Spleen (tissue), 11 donors: ENCODE results near the gene CDC42BPA. TPM values are rescaled to one million over a fixed set of nuclear protein-coding genes. Genes with fewer than 3 reads are reported as not detected.

ENCODE experiments used
- DNase-seq: peaks from one replicate; pipeline ENCODE4 v3.0.0-alpha.2; 2020
- H3K27ac ChIP-seq, 8 donors: fragments of 200-600 bp; sonication (generic) in 7 of 8; 1 replicate in 4 of 8; 2 replicates in 4 of 8; pipeline versions ENCODE4 v1.5.0 to v1.8.0; 2016 to 2021; ENCODE audit warnings: inconsistent platforms in 4 of 8, mild to moderate bottlenecking in 4 of 8, moderate library complexity in 1 of 8
- H3K27me3 ChIP-seq, 7 donors: fragments of 200-600 bp; sonication (generic) in 6 of 7; replicated peaks in 1 of 7; 1 replicate in 4 of 7; 2 replicates in 3 of 7; pipeline versions ENCODE4 v1.5.0 to v1.8.0; 2016 to 2021; ENCODE audit warnings: inconsistent platforms in 3 of 7, mild to moderate bottlenecking in 1 of 7
- H3K36me3 ChIP-seq, 6 donors: fragments of 200-600 bp; sonication (generic) in 5 of 6; 1 replicate in 4 of 6; 2 replicates in 2 of 6; pipeline versions ENCODE4 v1.5.0 to v1.8.0; 2016 to 2021; ENCODE audit warnings: inconsistent platforms in 2 of 6
- H3K4me1 ChIP-seq, 6 donors: fragments of 200-600 bp; sonication (generic) in 5 of 6; 1 replicate in 3 of 6; 2 replicates in 3 of 6; pipeline versions ENCODE4 v1.5.0 to v1.8.0; 2016 to 2021; ENCODE audit warnings: inconsistent platforms in 3 of 6
- H3K4me3 ChIP-seq, 8 donors: fragments of 200-600 bp; sonication (generic) in 7 of 8; 1 replicate in 4 of 8; 2 replicates in 4 of 8; pipeline versions ENCODE4 v1.5.0 to v1.8.0; 2016 to 2021; ENCODE audit warnings: inconsistent platforms in 4 of 8, mild to moderate bottlenecking in 4 of 8, moderate library complexity in 2 of 8
- H3K9me3 ChIP-seq, 8 donors: fragments of 200-600 bp; sonication (generic) in 7 of 8; 1 replicate in 4 of 8; 2 replicates in 4 of 8; pipeline versions ENCODE4 v1.5.0 to v1.8.0; 2016 to 2021; ENCODE audit warnings: inconsistent platforms in 4 of 8
- POLR2A ChIP-seq, 3 donors: fragments of 450-650 bp; IDR thresholded peaks; one replicate each; pipeline ENCODE4 v1.5.1; 2017; ENCODE audit warnings: antibody characterized with exemption in 3 of 3, mild to moderate bottlenecking in 1 of 3
- POLR2AphosphoS5 ChIP-seq, 3 donors: sonication (generic); formaldehyde crosslinking; IDR thresholded peaks; one replicate each; pipeline ENCODE4 v1.5.1; 2017; ENCODE audit warnings: antibody characterized with exemption in 3 of 3
- WGBS, 5 donors: extraction: QIAGEN DNeasy Blood & Tissue Kit in 3 of 5; methylation state at CpG; one replicate each; pipeline versions ENCODE4 v1.1.5 to v1.1.7; 2013 to 2018; 5-methylcytosine and 5-hydroxymethylcytosine counted together
- intact Hi-C: fragments of 100-400 bp; cut with DNase I; formaldehyde crosslinking; loops from one replicate; pipeline ENCODE4 v1.15.0; 2023; ENCODE audit warnings: low total_unique reads
- polyA plus RNA-seq, 3 donors: library from polyadenylated mRNA; stranded (reverse); fragments of 200-250 nt; gene quantifications; one replicate each; pipeline ENCODE4 v1.2.1, GENCODE V29; 2013
- total RNA-seq, 7 donors: library from RNA; depleted of rRNA in 3 of 7; stranded (reverse); fragments of >200 nt in 3 of 7; fragmentation: NEBNext Ultra II Directional in 4 of 7; extraction: Animal tissue kit (Norgen Biotek cat#: 25700) in 4 of 7; gene quantifications; one replicate each; pipeline versions ENCODE4 v1.1.0 to v1.2.1, GENCODE V29; 2016 to 2021
- TF ChIP-seq, protein P1 (sequence below), 11 experiments: fragments of 200-600 bp in 7 of 11; fragments of 450-650 bp in 4 of 11; sonication (generic) in 4 of 11; IDR thresholded peaks in 8 of 11; conservative IDR thresholded peaks in 3 of 11; 1 replicate in 7 of 11; 2 replicates in 4 of 11; pipeline versions ENCODE4 v1.4.0 to v1.8.0; 2016 to 2021; ENCODE audit warnings: antibody characterized with exemption in 11 of 11, inconsistent platforms in 4 of 11, mild to moderate bottlenecking in 1 of 11
- donor health status: healthy with polysubstance abuse.
- donor health status: DM: no; HTN: no; CAD: no; lungs with moderate emphysema.
- donor health status: DM: no; HTN: no; CAD: no.
- donor health status: Bipolar disorder and iron deficiency.
- donor health status: healthy.
- donor health status: DM: no; HTN: no; CAD: no.
- donor health status: DM: yes; HTN: yes; CAD: no.

CDC42BPA gene
- total and polyA plus RNA-seq, 10 donors: 1.1 to 36.4 (median 27.6) TPM

DNA sequence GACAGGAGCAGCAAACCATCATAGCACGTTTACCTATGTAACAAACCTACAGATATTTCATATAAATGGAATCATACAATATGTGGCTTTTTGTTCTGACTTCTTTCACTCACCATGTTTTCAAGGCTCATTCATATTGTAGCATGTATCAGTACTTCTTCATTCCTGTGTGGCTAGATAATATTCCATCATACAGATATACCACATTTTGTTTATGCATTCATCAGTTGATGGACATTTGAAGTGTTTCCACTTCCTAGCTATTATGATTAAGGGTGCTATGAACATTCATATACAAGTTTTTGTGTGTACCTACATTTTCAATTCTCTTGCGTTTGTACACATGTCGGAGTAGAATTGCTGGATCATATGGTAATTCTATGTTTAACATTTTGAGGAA lies 90.1 kb downstream of the CDC42BPA start:
- Histone ChIP-seq H3K36me3 (no peaks in the 10 kb centered on the region), H3K4me1 (peaks cover 0 to 8% (median 0%) of the 10 kb centered on the region in 6 donors), H3K9me3 (no peaks in the 10 kb centered on the region), H3K27me3 (peaks cover 0 to 7% (median 0%) of the 10 kb centered on the region in 7 donors), H3K27ac (no peak overlapping the region), H3K4me3 (no peak overlapping the region)
- TF ChIP-seq POLR2AphosphoS5 (IDR thresholded peaks at IDR 0.05): no peak
- 86 to 97% (median 89%) methylated on average over 3 of the region's 3 CpGs for WGBS, 5 donors
- intact Hi-C loops: no loop called here
- DNase-seq: no peak

DNA sequence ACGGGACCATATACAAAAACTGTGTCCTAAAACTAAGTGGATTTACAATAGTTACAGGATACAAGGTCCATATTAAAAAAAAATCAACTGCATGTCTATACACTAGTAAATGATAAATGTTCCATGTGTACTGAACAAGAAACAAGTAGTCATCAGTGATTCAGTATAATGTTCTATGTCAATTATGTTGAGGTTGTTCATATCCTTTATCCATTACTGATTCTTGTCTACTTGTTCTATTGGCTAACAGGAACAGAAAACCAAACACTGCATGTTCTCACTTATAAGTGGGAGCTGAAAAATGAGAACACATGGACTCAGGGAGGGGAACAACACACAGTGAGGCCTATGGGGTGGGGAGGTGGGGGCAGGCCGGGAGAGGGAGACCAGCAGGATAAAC lies 90.5 kb downstream of the CDC42BPA start:
- no peak overlapping the region for H3K27ac ChIP-seq
- H3K36me3 ChIP-seq: no peaks in the 10 kb centered on the region
- peaks cover 0 to 7% (median 0%) of the 10 kb centered on the region in 7 donors for H3K27me3 ChIP-seq
- H3K4me1 ChIP-seq: peaks cover 0 to 8% (median 0%) of the 10 kb centered on the region in 6 donors
- intact Hi-C loops: no loop called here
- H3K9me3 ChIP-seq: no peaks in the 10 kb centered on the region
- DNase-seq: no peak
- TF ChIP-seq POLR2AphosphoS5 (IDR thresholded peaks at IDR 0.05): no peak
- TF ChIP-seq POLR2A (IDR thresholded peaks at IDR 0.05): no peak
- TF ChIP-seq, protein P1, sequence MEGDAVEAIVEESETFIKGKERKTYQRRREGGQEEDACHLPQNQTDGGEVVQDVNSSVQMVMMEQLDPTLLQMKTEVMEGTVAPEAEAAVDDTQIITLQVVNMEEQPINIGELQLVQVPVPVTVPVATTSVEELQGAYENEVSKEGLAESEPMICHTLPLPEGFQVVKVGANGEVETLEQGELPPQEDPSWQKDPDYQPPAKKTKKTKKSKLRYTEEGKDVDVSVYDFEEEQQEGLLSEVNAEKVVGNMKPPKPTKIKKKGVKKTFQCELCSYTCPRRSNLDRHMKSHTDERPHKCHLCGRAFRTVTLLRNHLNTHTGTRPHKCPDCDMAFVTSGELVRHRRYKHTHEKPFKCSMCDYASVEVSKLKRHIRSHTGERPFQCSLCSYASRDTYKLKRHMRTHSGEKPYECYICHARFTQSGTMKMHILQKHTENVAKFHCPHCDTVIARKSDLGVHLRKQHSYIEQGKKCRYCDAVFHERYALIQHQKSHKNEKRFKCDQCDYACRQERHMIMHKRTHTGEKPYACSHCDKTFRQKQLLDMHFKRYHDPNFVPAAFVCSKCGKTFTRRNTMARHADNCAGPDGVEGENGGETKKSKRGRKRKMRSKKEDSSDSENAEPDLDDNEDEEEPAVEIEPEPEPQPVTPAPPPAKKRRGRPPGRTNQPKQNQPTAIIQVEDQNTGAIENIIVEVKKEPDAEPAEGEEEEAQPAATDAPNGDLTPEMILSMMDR (IDR thresholded peaks at IDR 0.05 in 8 of 11, conservative IDR thresholded peaks at IDR 0.05 in 3 of 11): no peak
- H3K4me3 ChIP-seq: no peak overlapping the region
- 71 to 86% (median 78%) methylated on average over 2 of the region's 2 CpGs for WGBS, 5 donors

DNA sequence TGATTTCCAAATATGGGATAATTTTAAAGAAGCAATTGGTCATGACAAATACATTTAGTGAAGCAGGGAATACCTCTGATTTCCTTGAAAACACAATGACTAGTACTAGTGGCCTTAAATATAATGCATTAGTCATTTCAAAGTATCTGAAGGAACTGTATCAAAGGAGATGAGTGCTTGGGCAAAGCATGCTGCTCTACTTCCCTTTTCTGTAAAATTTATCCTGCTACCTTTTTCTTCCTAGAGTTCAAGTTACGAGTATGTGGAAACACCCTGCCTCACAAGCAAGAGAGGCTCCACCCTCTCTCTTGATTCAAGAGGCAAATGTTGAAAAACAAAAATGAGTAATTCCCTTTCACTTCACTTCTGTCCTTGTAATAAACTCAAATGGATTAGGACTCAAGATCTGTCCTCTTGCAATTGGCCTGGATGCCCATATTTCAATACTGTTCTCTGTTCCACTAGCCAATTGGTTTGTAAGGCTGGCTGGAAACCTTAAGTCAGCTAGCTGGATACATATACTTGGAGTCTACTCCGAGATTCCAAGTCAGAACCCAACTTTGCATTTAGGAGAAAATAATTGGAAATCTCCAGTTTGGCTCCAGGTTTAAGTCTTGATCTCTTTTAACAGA lies 92.5 kb downstream of the CDC42BPA start:
- no peak for DNase-seq
- Histone ChIP-seq H3K4me3 (no peak overlapping the region), H3K36me3 (no peaks in the 10 kb centered on the region), H3K4me1 (peaks cover 0 to 8% (median 0%) of the 10 kb centered on the region in 6 donors), H3K27me3 (peaks cover 0 to 7% (median 0%) of the 10 kb centered on the region in 7 donors), H3K9me3 (no peaks in the 10 kb centered on the region), H3K27ac (no peak overlapping the region)
- TF ChIP-seq, protein P1 (IDR thresholded peaks at IDR 0.05 in 8 of 11, conservative IDR thresholded peaks at IDR 0.05 in 3 of 11): no peak
- WGBS, 5 donors: 45 to 60% (median 51%) methylated on average over 2 of the region's 2 CpGs
- intact Hi-C loops: no loop called here

DNA sequence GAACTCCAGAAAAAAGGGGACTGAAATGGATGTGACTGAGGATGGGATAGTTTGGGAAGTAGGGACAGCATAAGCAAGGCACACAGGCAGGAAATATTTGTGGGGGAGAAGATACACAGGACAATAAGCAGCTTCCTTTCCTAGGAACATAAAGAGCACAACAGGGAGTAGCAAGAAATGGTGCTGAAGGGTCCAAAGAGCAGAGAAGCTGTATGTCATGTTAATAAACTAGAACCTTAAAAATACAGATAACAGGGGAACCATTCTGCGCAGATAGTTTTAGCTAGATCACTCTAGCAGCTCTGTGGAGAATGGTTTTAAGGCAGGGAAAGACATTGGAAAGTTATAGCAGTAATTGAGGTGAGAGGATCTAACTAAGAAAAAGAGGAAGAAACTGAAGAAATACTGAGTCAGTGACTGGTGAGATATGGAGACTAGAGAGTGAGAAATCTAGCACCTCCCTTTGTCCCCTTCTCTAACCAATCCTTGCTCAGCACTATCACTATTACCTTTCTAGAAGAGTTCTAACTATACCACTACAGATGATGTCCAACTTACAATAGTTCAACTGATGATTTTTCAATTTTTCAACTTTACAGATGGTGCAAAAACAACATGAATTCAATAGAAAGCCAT lies 95.0 kb downstream of the CDC42BPA start:
- H3K27me3 ChIP-seq: peaks cover 0 to 7% (median 0%) of the 10 kb centered on the region in 7 donors
- 86 to 96% (median 88%) methylated on average over 1 of the region's 1 CpG for WGBS, 5 donors
- no peak for TF ChIP-seq POLR2A (IDR thresholded peaks at IDR 0.05)
- TF ChIP-seq, protein P1 (IDR thresholded peaks at IDR 0.05 in 8 of 11, conservative IDR thresholded peaks at IDR 0.05 in 3 of 11): no peak
- TF ChIP-seq POLR2AphosphoS5 (IDR thresholded peaks at IDR 0.05): no peak
- intact Hi-C loops: no loop called here
- no peak overlapping the region for H3K27ac ChIP-seq
- H3K4me1 ChIP-seq: peaks cover 0 to 12% (median 0%) of the 10 kb centered on the region in 6 donors
- DNase-seq: no peak
- H3K9me3 ChIP-seq: no peaks in the 10 kb centered on the region
- no peak overlapping the region for H3K4me3 ChIP-seq
- H3K36me3 ChIP-seq: no peaks in the 10 kb centered on the region
